Smooth muscle cell (in vitro differentiated cells): ENCODE data around the gene PERM1. TPM values are rescaled to one million over a fixed set of nuclear protein-coding genes. Genes with fewer than 3 reads are reported as not detected.

Source experiments
- DNase-seq: peaks from one replicate; lab custom pipeline; 2025; ENCODE audit not compliant: unreplicated experiment; lab: John Stamatoyannopoulos, UW
- H2AFZ ChIP-seq: fragments of 200-600 bp; sonication (generic); 2 replicates; pipeline ENCODE4 v1.6.0; 2016; ENCODE audit warnings: antibody characterized with exemption, low read depth, mild to moderate bottlenecking
- H3F3A ChIP-seq: fragments of 200-600 bp; sonication (generic); 2 replicates; pipeline ENCODE4 v1.6.0; 2017; ENCODE audit warnings: antibody characterized with exemption, low read depth
- H3K27ac ChIP-seq: fragments of 200-600 bp; sonication (generic); 2 replicates; pipeline ENCODE4 v1.5.1; 2016; ENCODE audit warnings: low read depth, mild to moderate bottlenecking
- H3K27me3 ChIP-seq: fragments of 200-600 bp; sonication (generic); 2 replicates; pipeline ENCODE4 v1.6.1; 2016; ENCODE audit warnings: low read depth, mild to moderate bottlenecking
- H3K36me3 ChIP-seq: fragments of 200-600 bp; sonication (generic); 2 replicates; pipeline ENCODE4 v1.5.1; 2016; ENCODE audit warnings: low read depth
- H3K4me1 ChIP-seq: fragments of 200-600 bp; sonication (generic); 2 replicates; pipeline ENCODE4 v1.5.1; 2016; ENCODE audit warnings: low read depth
- H3K4me2 ChIP-seq: fragments of 200-600 bp; sonication (generic); 2 replicates; pipeline ENCODE4 v1.6.0; 2016; ENCODE audit warnings: mild to moderate bottlenecking
- H3K4me3 ChIP-seq: fragments of 200-600 bp; sonication (generic); 2 replicates; pipeline ENCODE4 v1.5.1; 2016; ENCODE audit warnings: mild to moderate bottlenecking
- H3K79me2 ChIP-seq: fragments of 200-600 bp; sonication (generic); 2 replicates; pipeline ENCODE4 v1.6.0; 2016; ENCODE audit warnings: low read depth, mild to moderate bottlenecking
- H3K9ac ChIP-seq: fragments of 200-600 bp; sonication (generic); 2 replicates; pipeline ENCODE4 v1.6.0; 2016; ENCODE audit warnings: low read depth
- H3K9me3 ChIP-seq: fragments of 200-600 bp; sonication (generic); replicated peaks from 2 replicates; pipeline ENCODE4 v1.5.1; 2016; ENCODE audit warnings: low read depth
- H4K20me1 ChIP-seq: fragments of 200-600 bp; sonication (generic); 2 replicates; pipeline ENCODE4 v1.6.0; 2016; ENCODE audit warnings: low read depth
- CTCF ChIP-seq: fragments of 200-600 bp; sonication (generic); IDR thresholded peaks from 2 replicates; pipeline ENCODE4 v1.5.1; 2017; ENCODE audit warnings: borderline replicate concordance, mild to moderate bottlenecking, antibody characterized with exemption; ENCODE audit not compliant: insufficient read depth, poor library complexity, severe bottlenecking
- WGBS: methylation state at CpG from one replicate; pipeline ENCODE4 v1.1.7; 2016; ENCODE audit warnings: low lambda C conversion rate; 5-methylcytosine and 5-hydroxymethylcytosine counted together
- polyA plus RNA-seq: library from polyadenylated mRNA; unstranded; fragments of >200 nt; fragmentation: Nextera tagmentation; extraction: Ambion mirVana; gene quantifications from 2 replicates; pipeline ENCODE4 v1.2.1, GENCODE V29; 2016
- total RNA-seq: library from RNA; depleted of rRNA; stranded (reverse); fragments of >200 nt; gene quantifications from 2 replicates; pipeline ENCODE4 v1.2.3, GENCODE V29; 2014

Gene PERM1
- total and polyA plus RNA-seq, 2 experiments from 2014 or later = 2.6 TPM; not detected in 1

GRCh38 chr1:930633-931138, 51.2 kb downstream of the PERM1 start:
- no peak for TF ChIP-seq CTCF
- Histone ChIP-seq H3F3A (no peaks in the 10 kb centered on the region), H3K27me3 (no peaks in the 10 kb centered on the region), H2AFZ (no peak overlapping the region), H3K27ac (no peak overlapping the region), H3K9ac (no peak overlapping the region), H3K4me3 (no peak overlapping the region), H3K4me1 (peaks cover 15% of the 10 kb centered on the region), H3K36me3 (no peaks in the 10 kb centered on the region), H3K4me2 (no peak overlapping the region), H3K79me2 (no peaks in the 10 kb centered on the region), H3K9me3 (no peaks in the 10 kb centered on the region), H4K20me1 (peaks cover 51% of the 10 kb centered on the region)
- no peak for DNase-seq
- 86% methylated on average over 18 of the region's 18 CpGs for whole genome bisulfite sequencing

GRCh38 chr1:929712-930632, 51.9 kb downstream of the PERM1 start:
- H3K36me3 ChIP-seq = no peaks in the 10 kb centered on the region
- H3K27me3 ChIP-seq = no peaks in the 10 kb centered on the region
- DNase-seq = no peak
- TF ChIP-seq CTCF = no peak
- WGBS = 94% methylated on average over 37 of the region's 40 CpGs
- H3K9ac ChIP-seq = no peak overlapping the region
- H3K4me3 ChIP-seq = no peak overlapping the region
- no peak overlapping the region for H2AFZ ChIP-seq
- H3K27ac ChIP-seq = no peak overlapping the region
- H3K4me1 ChIP-seq = peaks cover 8% of the 10 kb centered on the region
- peaks cover 53% of the 10 kb centered on the region for H4K20me1 ChIP-seq
- H3K9me3 ChIP-seq = no peaks in the 10 kb centered on the region
- H3F3A ChIP-seq = no peaks in the 10 kb centered on the region
- H3K4me2 ChIP-seq = no peak overlapping the region
- H3K79me2 ChIP-seq = no peaks in the 10 kb centered on the region

GRCh38 chr1:928825-929661, 52.9 kb downstream of the PERM1 start:
- H3K36me3 ChIP-seq = no peaks in the 10 kb centered on the region
- H4K20me1 ChIP-seq = peaks cover 53% of the 10 kb centered on the region
- no peaks in the 10 kb centered on the region for H3F3A ChIP-seq
- H3K4me3 ChIP-seq = no peak overlapping the region
- peaks cover 7% of the 10 kb centered on the region for H3K4me1 ChIP-seq
- H3K27ac ChIP-seq = no peak overlapping the region
- H3K4me2 ChIP-seq = no peak overlapping the region
- H3K9me3 ChIP-seq = no peaks in the 10 kb centered on the region
- H3K27me3 ChIP-seq = no peaks in the 10 kb centered on the region
- no peak overlapping the region for H2AFZ ChIP-seq
- TF ChIP-seq CTCF = no peak
- no peak for DNase-seq
- H3K79me2 ChIP-seq = no peaks in the 10 kb centered on the region
- no peak overlapping the region for H3K9ac ChIP-seq
- WGBS = 88% methylated on average over 37 of the region's 40 CpGs
